ENCODE measurements around the gene PSMD1.

- TF ChIP-seq SIN3A (IDR thresholded peaks at IDR 0.05; ENCODE audit: low read depth) (no peak), YY1 (IDR thresholded peaks at IDR 0.05; ENCODE audit: extremely low read depth, insufficient replicate concordance, low read depth, low read length) (no peak), MAX (IDR thresholded peaks at IDR 0.05) (no peak)
Observed at GRCh38 chr2:231032575-231033140, 24.0 kb upstream of the PSMD1 start.
